Measurements from ENCODE around the gene INSR.

Gene INSR

DNA sequence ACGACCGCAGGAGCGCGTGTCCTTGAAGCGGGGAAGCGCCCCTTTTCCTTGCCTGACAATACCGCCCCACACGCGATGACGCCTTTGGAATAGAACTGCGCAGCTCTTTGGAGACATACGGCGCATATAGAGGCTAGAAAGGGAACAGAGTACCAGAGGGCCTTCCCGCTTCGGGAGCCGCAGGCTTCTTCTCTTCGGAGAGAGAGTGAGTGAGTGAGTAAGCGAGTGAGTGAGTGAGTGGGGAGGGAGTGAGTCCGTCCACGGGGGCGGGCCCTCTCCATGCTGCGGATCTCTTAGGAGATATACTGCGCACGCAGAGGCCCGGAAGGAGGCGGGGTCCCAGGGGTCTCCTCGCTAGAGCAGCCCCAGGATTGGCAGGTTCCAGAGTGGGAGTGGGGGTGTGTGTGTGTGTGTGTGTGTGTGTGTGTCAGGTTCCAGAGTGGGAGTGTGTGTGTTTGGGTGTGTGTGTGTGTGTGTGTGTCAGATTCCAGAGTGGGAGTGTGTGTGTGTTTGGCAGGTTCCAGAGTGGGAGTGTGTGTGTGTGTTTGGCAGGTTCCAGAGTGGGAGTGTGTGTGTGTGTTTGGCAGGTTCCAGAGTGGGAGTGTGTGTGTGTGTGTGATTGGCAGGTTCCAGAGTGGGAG lies 97.0 kb downstream of the INSR start:
- in situ Hi-C loops (cut with MboI; ENCODE audit: low sequenced_read_pairs): no loop called here

DNA sequence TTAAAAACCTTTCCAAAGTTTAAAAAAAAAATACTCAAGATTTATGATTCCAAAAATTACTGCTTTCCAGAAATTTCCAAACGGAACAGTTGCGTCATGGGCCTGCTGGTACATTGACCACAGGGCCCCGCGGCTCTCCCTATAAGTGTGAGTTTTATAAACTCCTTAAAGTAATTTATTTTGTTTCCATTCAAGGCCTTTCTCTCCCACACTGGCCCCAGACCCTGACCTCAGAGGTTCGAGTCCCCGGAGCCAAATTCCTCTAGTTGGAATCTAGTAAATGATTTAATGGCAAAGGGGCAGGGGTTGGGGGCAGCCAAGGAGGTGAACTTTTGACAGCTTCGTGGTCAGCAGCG lies 97.5 kb downstream of the INSR start:
- in situ Hi-C loops (cut with MboI; ENCODE audit: low sequenced_read_pairs): no loop called here

DNA sequence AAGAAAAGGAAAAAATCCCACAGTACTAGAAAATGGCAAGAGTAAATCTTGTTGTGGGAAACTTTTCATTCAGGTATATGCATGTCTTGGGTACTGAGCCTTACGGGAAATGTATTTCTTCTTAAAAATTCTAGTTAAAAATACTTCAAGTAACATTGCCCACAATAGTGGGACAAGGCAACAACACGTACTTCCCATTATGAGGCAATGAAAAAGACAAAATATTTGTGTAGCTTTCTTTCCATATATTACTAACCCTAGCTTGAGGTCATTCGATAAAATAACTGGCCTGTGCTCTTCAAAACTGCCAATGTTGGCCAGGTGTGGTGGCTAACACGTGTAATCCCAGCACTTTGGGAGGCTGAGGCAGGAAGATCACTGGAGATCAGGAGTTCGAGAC lies 99.2 kb downstream of the INSR start:
- in situ Hi-C loops (cut with MboI; ENCODE audit: low sequenced_read_pairs): no loop called here

DNA sequence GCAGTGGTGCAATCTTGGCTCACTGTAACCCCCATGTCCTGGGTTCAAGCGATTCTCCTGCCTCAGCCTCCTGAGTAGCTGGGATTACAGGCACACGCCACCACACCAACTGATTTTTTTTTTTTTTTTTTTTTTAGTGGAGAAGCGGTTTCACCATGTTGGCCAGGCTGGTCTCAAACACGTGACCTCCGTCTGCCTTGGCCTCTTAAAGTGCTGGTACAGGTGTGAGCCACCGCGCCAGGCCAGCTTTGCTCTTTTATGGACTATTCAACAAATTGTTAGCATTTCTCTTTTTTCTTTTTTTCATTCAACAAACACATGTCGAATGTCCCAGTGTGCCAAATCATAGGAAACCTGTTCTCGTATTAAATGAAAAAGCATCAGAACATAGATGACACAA lies 99.6 kb downstream of the INSR start:
- in situ Hi-C loops (cut with MboI; ENCODE audit: low sequenced_read_pairs): no loop called here

DNA sequence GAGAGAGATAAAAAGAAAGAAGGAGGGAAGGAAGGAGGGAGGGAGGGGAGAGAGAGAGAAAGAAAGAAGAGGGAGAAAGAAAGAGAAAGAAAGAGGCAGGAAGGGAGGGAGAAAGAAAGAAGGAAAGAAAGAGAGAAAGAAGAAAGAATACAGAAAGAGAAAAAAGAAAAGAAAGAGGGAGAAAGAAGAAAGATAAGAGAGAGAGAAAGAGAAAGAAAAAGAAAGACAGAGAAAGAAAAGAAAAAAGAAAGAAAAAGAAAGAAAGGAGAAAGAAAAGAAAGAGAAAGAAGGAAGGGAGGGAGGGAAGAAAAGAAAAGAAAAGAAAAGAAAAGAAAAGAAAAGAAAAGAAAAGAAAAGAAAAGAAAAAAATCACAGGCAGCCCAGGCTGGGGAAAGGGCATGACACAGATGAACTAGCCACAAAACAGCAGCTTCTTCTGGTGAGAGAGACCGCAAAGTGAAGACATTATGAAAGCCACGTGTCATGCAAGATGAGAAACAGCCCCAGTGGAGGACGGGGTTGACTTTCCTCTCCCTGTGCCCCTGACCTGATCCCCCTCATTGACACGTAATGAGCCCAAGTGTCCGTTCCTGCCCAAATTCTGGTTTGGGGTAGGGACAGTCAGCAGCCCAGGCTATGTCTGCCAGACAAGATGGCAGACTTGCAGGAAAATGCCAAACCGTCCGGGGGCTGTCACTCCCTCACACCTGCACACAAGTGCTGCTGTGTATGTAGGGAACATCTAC lies 102.1 kb downstream of the INSR start:
- in situ Hi-C loops (cut with MboI; ENCODE audit: low sequenced_read_pairs): no loop called here

DNA sequence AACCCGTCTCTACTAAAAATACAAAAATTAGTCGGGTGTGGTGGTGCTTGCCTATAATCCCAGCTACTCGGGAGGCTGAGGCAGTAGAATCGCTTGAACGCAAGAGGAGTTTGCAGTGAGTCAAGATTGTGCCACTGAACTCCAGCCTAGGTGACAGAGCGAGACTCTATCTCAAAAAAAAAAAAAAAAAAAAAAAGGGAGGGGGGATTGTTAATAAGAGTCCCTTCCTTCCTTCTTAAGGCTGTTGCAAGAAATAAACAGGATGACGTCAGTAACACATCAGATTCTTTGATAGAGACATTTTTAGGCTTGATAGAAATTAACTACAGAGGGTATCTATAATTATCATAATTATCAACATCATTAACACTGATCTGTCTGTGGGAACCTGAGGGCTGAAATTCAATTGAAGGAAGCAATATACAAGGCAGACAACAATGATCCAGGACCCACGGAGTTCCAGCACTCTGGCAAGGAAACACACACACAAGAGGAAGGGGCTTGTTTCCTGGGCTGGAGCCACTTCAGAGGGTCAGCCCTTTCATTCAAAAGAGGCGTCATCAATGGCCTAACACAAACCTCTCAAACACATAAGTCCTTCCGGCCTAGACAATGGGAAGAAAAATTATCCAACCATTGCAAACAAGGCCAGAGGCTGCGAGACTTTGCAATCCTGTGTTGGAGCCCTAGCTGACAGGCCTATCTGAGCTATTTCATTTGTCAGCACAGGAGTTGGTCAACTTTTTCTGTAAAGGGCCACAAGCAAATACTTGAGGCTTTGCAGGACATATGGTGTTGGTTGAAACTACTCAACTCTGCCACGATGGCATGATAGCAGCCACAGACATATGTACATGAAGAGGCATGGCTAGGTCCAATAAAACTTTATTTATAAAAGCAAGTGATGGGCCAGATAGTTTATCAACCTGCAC lies 105.2 kb downstream of the INSR start:
- in situ Hi-C loops (cut with MboI; ENCODE audit: low sequenced_read_pairs): no loop called here

DNA sequence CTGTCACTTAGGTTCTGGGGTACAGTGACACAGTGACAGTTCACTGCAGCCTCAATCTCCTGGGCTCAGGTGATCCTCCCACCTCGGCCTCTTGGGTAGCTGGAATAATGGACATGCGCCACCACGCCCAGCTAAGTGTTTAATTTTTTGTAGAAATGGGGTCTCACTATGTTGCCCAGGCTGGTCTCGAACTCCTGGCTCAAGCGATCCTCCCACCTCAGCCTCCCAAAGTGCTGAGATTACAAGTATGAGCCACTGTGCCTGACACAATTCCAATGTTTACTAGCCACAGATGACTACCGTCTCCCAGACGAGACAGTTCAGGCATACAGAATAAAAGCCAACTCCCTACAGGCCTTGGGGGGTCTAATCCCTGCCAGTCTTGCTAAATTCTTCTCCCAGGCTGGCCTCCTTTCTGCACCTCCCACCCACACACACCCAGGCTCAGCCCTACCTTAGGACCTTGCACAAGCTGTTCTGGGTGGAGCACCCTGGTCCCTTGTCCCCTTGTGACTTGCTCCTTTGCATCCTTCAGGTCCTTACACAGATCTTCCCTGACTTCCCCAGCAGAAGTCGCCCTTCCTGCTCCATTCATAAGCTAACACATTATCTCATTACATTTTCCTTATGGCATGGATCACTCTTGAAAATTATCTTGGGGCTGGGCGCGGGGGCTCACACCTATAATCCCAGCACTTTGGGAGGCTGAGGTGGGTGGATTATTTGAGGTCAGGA lies 106.4 kb downstream of the INSR start:
- in situ Hi-C loops (cut with MboI; ENCODE audit: low sequenced_read_pairs): no loop called here

DNA sequence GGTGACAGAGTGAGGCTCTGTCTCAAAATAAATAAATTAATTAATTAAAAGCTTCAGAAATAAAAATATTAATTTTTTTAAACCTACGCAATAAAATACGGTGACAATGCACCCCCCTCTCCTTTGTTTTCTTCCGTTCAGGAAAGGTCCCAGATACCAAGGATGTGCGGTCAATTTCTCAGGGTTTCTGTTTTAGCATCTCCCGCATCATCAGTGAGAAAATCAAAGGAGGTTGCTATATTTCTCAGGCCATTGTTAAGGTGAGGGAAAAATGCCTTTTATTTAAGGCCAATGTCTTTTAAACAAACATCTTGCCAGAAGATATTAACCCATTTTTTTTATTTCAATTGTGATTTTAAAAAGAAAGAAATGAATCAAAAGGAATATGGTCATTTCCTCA lies 111.7 kb downstream of the INSR start:
- in situ Hi-C loops (cut with MboI; ENCODE audit: low sequenced_read_pairs): no loop called here

DNA sequence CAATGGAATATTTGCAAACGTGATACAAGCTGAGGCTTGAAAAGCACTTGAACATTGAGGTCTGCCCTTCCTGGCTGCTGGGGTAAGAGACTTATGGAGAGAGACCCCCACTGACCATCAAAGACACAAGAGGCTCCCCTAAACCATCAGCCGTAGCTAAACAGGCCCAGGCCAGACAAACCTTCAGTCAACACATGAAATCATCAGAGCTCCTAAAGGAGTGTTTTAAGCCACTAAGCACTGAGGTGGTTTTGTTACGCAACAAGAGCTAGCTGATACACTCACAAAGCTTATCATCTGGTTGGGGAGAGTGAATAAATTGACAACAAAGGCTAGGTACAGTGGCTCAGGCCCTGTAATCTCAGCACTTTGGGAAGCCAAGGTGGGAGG lies 114.3 kb downstream of the INSR start:
- in situ Hi-C loops (cut with MboI; ENCODE audit: low sequenced_read_pairs): no loop called here

DNA sequence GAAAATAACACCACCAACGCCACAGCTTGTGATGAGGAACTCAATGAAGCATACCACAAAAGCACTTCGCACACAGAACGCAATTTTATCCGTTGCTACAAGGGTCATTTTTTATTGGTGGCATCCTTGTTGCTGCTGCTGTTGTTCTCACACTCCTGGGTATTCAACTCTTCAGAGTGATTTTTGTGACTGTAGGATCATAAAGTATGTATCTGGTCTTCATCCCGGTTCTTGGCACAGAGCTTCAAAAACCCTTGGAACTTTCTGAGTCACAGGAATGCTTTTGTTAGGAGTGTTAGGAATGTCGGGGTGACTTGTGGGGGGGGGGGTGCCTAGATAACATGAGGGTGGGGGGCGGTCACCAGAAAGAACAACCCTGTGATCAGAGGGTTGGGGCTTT lies 116.3 kb downstream of the INSR start:
- in situ Hi-C loops (cut with MboI; ENCODE audit: low sequenced_read_pairs): no loop called here

DNA sequence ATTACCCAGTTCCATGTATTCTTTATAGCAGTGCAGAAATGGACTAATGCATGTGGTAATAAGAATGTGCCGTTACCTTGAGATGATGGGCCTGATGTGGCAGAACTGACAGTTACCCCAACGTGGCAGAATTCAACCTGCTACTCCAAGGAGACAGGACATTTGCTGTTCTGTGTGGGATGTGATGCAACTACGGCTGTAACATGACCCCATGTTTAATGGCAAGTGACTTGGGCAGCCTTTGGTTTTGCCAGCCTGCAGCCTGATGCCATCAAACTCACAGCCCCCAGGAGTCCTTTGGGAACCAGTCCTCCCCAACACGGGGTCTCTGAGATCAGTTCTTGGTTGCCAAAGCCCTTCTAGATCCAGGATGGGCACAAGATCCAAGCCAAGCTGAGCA lies 117.4 kb downstream of the INSR start:
- in situ Hi-C loops (cut with MboI; ENCODE audit: low sequenced_read_pairs): no loop called here

DNA sequence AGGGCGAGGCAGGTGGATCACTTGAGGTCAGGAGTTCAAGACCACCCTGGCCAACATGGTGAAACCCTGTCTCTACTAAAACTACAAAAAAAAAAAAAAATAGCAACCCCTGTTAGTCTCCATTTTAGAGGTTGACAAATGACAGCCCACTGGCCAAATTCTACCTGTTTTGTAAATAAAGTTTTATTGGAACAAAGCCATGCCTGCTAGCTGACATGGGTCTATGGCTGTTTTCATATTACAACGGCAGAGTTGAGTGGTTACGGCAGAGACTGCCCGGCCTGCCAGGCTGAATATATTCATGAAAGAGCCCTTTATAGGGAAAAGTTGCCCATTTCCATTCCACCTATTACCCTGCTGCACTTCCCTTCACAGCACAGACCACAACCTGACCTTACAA lies 121.4 kb downstream of the INSR start:
- in situ Hi-C loops (cut with MboI; ENCODE audit: low sequenced_read_pairs): no loop called here

DNA sequence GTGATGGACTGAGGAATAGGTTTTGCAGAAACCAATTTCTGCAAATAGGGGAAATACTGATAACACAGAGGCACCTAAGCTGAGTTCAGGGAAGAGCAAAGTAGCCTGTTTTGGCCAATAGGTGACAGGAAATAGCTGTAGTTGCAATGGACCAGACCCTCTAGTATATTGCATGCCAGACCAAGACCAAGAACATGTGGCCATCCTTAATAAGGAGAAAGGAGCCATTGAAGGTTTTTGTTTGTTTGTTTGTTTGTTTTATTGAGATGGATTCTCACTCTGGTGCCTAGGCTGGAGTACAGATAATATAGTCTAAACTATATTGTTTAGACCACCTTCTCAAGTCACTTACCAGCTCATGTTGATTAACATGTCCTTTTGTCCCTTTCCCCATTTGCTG lies 123.2 kb downstream of the INSR start:
- in situ Hi-C loops (cut with MboI; ENCODE audit: low sequenced_read_pairs): no loop called here

DNA sequence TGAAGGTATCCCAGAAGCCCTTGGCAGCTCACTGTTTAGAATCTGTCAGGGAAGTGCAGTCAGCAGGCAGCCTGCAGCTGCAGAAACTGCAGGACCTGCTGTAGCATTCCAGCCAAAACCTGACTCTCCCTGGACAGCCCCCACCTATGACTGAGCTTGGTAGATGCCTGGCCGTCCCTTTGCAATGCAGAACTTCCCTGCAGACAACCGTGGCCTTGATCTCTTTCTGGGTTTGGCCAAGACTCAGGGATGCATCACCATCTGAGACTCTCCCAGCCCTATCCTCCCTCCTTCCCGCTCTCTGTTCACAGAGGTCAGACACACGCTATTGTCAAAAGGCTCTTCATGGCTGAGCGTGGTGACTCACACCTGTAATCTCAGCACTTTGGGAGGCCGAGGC lies 125.3 kb downstream of the INSR start:
- in situ Hi-C loops (cut with MboI; ENCODE audit: low sequenced_read_pairs): no loop called here

DNA sequence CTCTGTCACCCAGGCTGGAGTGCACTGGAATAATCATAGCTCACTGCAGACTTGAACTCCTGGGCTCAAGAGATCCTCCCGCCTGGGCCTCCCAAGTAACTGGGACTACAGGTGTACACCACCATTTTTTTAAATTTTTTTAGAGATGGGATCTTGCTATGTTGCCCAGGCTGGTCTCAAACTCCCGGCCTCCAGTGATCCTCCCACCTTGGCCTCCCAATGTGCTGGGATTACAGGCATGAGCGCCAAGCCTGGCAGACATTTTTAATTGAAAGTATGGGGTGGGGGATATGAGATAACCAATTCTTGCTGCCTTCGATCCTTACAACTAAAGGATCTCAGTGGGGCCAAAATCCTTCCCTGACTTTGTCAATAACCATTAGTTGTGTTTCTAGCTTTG lies 132.9 kb downstream of the INSR start:
- in situ Hi-C loops (cut with MboI; ENCODE audit: low sequenced_read_pairs): no loop called here

DNA sequence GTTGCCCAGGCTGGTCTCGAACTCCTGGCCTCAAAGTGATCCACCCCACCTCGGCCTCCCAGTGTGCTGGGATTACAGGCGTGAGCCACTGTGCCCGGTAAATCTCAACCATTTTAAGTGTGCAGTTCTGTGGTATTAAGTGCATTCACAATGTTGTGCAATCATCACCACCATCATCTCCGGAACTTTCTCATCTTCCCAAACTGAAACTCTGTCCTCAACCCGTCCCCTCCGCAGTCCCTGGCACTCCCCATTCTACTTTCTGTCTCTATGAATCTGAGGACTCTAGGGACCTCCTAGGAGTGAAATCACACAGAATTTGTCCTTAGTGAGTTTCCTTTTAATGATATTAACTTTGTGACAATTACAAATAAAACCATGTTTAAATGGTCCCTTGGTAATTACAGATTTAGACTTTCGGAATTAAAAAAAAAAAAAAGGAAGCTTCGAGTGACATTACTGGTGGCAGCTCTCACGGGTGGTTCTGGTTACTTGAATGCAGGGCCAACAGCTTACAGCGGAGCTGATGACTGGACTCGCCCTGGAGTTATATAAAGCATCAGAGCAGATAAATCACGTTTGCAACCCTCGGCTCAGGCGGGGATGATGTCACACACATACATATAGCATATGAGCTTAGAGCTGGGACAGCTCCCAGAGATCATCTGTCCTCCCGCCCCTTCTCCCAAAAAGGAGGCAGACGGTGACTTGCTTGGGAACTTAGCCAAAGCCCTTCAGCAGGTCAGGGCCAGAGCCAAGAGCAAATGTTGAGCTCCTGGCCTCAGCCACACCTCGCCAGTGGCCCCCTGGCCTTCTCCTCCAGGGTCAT lies 134.9 kb downstream of the INSR start:
- in situ Hi-C loops (cut with MboI; ENCODE audit: low sequenced_read_pairs): no loop called here

DNA sequence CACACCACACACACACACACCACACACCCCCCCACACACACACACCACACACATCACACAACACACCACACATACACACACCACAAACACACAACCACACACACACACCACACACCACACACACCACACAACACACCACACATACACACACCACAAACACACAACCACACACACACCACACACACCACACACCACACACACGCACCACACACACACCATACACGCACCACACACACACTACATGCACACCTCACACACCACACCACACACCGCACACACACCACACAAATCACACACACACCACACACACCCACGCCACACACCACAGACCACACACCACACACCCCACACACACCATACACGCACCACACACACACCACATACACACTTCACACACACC lies 141.2 kb downstream of the INSR start:
- in situ Hi-C loops (cut with MboI; ENCODE audit: low sequenced_read_pairs): no loop called here

DNA sequence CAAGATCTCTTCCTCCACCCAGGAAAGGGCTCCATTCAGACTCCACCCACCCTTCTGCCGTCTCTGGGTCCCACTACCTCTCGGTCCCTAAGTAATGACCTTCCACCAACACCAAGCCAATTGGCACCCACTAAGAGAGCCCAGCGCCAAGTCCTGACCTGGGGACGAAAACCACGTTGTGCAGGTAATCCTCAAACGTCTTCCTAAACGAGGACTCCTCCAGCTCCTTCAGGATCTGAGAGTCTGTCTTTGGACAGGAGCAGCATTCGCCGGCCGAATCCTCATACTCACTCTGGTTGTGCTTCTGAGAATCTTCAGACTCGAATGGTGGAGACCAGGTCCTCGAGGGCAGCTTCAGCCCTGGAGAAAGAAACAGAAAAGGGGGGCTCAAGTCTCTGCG lies 141.6 kb downstream of the INSR start:
- in situ Hi-C loops (cut with MboI; ENCODE audit: low sequenced_read_pairs): no loop called here

DNA sequence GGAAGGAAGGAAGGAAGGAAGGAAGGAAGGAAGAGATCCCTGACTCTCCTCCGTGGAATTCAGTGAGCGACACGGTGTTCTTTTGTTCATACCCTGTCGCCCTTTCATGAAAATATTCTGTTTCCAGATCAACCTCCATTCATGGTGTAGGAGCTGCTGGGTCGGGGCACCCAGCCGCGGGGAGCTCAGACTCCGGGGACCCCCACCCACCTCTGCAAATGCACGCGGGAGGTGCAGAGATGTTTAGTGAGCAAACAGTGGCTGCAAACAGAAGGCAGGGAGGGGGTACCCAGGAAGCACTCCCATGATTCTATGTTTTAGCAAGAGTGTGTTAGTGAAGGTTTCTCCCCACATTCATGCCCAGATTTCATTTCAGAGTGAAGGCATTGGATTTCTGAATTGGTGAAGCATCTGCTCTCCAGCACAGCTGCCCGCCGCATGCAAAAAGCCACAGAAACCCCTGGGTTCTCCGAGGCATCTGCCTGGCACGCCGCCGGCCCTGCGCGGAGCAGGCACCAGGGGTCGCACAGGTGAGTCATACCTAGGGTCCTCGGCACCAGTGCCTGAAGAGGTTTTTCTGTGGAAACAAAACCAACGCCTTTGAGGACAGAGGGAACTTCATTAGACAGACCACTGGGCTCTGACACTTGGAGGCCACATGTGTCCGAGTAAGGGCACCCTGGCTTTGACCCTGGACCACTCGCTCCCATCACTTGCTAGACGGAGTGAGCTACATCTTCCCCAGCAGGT lies 144.1 kb downstream of the INSR start:
- in situ Hi-C loops (cut with MboI; ENCODE audit: low sequenced_read_pairs): no loop called here
